Measurements from ENCODE around the gene LZTS2. TPM values are rescaled to one million over a fixed set of nuclear protein-coding genes. Genes with fewer than 3 reads are reported as not detected.
A peak's percentile ranks its signal among the peaks of the same experiment; 100 is the strongest.

Gene LZTS2
- polyA plus RNA-seq, 1 of the 3 experiments (the other 2 are of a cell fraction), result 50.6 TPM

DNA sequence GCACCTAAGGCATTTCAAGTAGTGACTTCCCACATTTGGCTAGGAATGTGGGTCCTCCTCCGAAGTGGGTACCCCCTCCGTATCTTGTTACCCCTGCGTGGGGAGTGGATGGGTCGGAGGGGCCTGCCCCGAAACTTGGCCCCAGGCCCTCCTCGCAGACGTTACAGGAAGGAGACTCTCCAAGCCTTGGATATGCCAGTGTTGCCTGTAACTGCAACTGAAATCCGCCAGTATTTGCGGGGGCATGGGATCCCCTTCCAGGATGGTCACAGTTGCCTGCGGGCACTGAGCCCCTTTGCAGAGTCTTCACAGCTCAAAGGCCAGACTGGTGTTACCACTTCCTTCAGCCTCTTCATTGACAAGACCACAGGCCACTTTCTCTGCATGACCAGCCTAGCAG lies 11.4 kb upstream of the LZTS2 start:
- Histone ChIP-seq H3K4me3 (ENCODE audit: low read depth in 2 of 2, low read length in 1 of 2) (peak overlapping the region; percentile 85 to 98), H3K79me2 (ENCODE audit: insufficient read depth) (peaks cover 57% of the 10 kb centered on the region), H4K20me1 (ENCODE audit: insufficient read depth) (0 out of 2 replicates have a peak, but pooled peaks cover 4% of the 10 kb centered on the region), H3K4me2 (peak overlapping the region; percentile 98), H2AFZ (ENCODE audit: low read depth) (no peak overlapping the region), H3K9me3 (no peaks in the 10 kb centered on the region), H3F3A (replicated peaks; ENCODE audit: insufficient read depth) (peaks cover 2% of the 10 kb centered on the region), H3K4me1 (ENCODE audit: control insufficient read depth in 1 of 2, insufficient read depth in 2 of 2, low read depth in 1 of 2, low read length in 1 of 2) (peaks cover 21 to 45% of the 10 kb centered on the region in 2 experiments), H3K36me3 (replicated peaks in 1 of 2; ENCODE audit: control insufficient read depth in 1 of 2, insufficient read depth in 2 of 2, low read length in 1 of 2) (peaks cover 29 to 47% of the 10 kb centered on the region in 2 experiments), H3K27me3 (ENCODE audit: insufficient read depth) (no peaks in the 10 kb centered on the region), H3K27ac (ENCODE audit: low read depth in 2 of 2, low read length in 1 of 2) (no peak overlapping the region; a peak in 1 of 4 replicates), H3K9me2 (no peaks in the 10 kb centered on the region), H3K9ac (peak overlapping the region; percentile 84)
- CTCF ChIA-PET, result interaction anchor here (0.7 to 24.5 kb wide), 6 partner anchors 10 to 53 kb away, joined by 3 to 443 read pairs (median 10); partner anchors contain the start of gene LZTS2
- DNase-seq, result no peak
- TF ChIP-seq FOXM1 (IDR thresholded peaks at IDR 0.05; ENCODE audit: low read depth) (no peak), SMC3 (IDR thresholded peaks at IDR 0.05; ENCODE audit: low read depth, low read length) (no peak), RAD21 (IDR thresholded peaks at IDR 0.05; ENCODE audit: low read length) (no peak)
- TF ChIP-seq, protein P1, sequence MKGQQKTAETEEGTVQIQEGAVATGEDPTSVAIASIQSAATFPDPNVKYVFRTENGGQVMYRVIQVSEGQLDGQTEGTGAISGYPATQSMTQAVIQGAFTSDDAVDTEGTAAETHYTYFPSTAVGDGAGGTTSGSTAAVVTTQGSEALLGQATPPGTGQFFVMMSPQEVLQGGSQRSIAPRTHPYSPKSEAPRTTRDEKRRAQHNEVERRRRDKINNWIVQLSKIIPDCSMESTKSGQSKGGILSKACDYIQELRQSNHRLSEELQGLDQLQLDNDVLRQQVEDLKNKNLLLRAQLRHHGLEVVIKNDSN (IDR thresholded peaks at IDR 0.05; ENCODE audit: borderline replicate concordance, low read depth), result no peak
- WGBS (ENCODE audit: low lambda C conversion rate), result 22% methylated on average over 10 of the region's 10 CpGs
- POLR2A ChIA-PET, result interaction anchor here (1.0 kb wide), 1 partner anchor 18 kb away, joined by 3 read pairs; no protein-coding TSS in a partner anchor

GRCh38 chr10:100989088-100989487 lies 10.5 kb upstream of the LZTS2 start:
- Histone ChIP-seq H3K4me2 (peak overlapping the region; percentile 98), H3K9me2 (no peaks in the 10 kb centered on the region), H3K27ac (ENCODE audit: low read depth in 2 of 2, low read length in 1 of 2) (no peak overlapping the region), H3K4me3 (ENCODE audit: low read depth in 2 of 2, low read length in 1 of 2) (peak overlapping the region in 1 of 2 experiments; percentile 98; a peak in 2 of 4 replicates), H3K9ac (no peak overlapping the region), H2AFZ (ENCODE audit: low read depth) (no peak overlapping the region), H3F3A (replicated peaks; ENCODE audit: insufficient read depth) (peaks cover 4% of the 10 kb centered on the region), H3K9me3 (no peaks in the 10 kb centered on the region), H3K27me3 (ENCODE audit: insufficient read depth) (no peaks in the 10 kb centered on the region), H3K4me1 (ENCODE audit: control insufficient read depth in 1 of 2, insufficient read depth in 2 of 2, low read depth in 1 of 2, low read length in 1 of 2) (peaks cover 21 to 45% of the 10 kb centered on the region in 2 experiments), H3K79me2 (ENCODE audit: insufficient read depth) (peaks cover 57% of the 10 kb centered on the region), H3K36me3 (replicated peaks in 1 of 2; ENCODE audit: control insufficient read depth in 1 of 2, insufficient read depth in 2 of 2, low read length in 1 of 2) (peaks cover 29 to 52% of the 10 kb centered on the region in 2 experiments), H4K20me1 (ENCODE audit: insufficient read depth) (0 out of 2 replicates have a peak, but pooled peaks cover 4% of the 10 kb centered on the region)
- TF ChIP-seq, protein P2, sequence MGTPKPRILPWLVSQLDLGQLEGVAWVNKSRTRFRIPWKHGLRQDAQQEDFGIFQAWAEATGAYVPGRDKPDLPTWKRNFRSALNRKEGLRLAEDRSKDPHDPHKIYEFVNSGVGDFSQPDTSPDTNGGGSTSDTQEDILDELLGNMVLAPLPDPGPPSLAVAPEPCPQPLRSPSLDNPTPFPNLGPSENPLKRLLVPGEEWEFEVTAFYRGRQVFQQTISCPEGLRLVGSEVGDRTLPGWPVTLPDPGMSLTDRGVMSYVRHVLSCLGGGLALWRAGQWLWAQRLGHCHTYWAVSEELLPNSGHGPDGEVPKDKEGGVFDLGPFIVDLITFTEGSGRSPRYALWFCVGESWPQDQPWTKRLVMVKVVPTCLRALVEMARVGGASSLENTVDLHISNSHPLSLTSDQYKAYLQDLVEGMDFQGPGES (IDR thresholded peaks at IDR 0.05; ENCODE audit: low read depth, low read length), result no peak
- no peak for TF ChIP-seq MAX (IDR thresholded peaks at IDR 0.05; ENCODE audit: low read depth)
- TF ChIP-seq, protein P3, sequence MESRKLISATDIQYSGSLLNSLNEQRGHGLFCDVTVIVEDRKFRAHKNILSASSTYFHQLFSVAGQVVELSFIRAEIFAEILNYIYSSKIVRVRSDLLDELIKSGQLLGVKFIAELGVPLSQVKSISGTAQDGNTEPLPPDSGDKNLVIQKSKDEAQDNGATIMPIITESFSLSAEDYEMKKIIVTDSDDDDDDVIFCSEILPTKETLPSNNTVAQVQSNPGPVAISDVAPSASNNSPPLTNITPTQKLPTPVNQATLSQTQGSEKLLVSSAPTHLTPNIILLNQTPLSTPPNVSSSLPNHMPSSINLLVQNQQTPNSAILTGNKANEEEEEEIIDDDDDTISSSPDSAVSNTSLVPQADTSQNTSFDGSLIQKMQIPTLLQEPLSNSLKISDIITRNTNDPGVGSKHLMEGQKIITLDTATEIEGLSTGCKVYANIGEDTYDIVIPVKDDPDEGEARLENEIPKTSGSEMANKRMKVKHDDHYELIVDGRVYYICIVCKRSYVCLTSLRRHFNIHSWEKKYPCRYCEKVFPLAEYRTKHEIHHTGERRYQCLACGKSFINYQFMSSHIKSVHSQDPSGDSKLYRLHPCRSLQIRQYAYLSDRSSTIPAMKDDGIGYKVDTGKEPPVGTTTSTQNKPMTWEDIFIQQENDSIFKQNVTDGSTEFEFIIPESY (IDR thresholded peaks at IDR 0.05; ENCODE audit: borderline replicate concordance, low read depth), result no peak
- no peak for TF ChIP-seq MEF2A (IDR thresholded peaks at IDR 0.05; ENCODE audit: borderline replicate concordance, low read depth)
- no peak for TF ChIP-seq EP300 (IDR thresholded peaks at IDR 0.05; ENCODE audit: borderline replicate concordance in 1 of 2, low read depth in 1 of 2, low read length in 1 of 2)
- TF ChIP-seq, protein P4, sequence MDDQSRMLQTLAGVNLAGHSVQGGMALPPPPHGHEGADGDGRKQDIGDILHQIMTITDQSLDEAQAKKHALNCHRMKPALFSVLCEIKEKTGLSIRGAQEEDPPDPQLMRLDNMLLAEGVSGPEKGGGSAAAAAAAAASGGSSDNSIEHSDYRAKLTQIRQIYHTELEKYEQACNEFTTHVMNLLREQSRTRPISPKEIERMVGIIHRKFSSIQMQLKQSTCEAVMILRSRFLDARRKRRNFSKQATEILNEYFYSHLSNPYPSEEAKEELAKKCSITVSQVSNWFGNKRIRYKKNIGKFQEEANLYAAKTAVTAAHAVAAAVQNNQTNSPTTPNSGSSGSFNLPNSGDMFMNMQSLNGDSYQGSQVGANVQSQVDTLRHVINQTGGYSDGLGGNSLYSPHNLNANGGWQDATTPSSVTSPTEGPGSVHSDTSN (IDR thresholded peaks at IDR 0.05), result no peak
- no peak for TF ChIP-seq EZH2phosphoT487 (IDR thresholded peaks at IDR 0.05; ENCODE audit: borderline replicate concordance, low read depth)
- TF ChIP-seq JUND (IDR thresholded peaks at IDR 0.05), result no peak
- TF ChIP-seq RAD21 (IDR thresholded peaks at IDR 0.05; ENCODE audit: low read length), result no peak
- TF ChIP-seq RCOR1 (IDR thresholded peaks at IDR 0.05; ENCODE audit: low read length), result no peak
- no peak for TF ChIP-seq NFIC (IDR thresholded peaks at IDR 0.05; ENCODE audit: borderline replicate concordance)
- TF ChIP-seq GATA2 (CRISPR knock-in tag; IDR thresholded peaks at IDR 0.05), result no peak
- no peak for TF ChIP-seq CHD2 (IDR thresholded peaks at IDR 0.05; ENCODE audit: low read length, partially characterized antibody)
- TF ChIP-seq RFX5 (IDR thresholded peaks at IDR 0.05; ENCODE audit: low read length), result no peak
- TF ChIP-seq FOXJ3 (CRISPR knock-in tag; IDR thresholded peaks at IDR 0.05), result no peak
- TF ChIP-seq TEAD4 (IDR thresholded peaks at IDR 0.05; ENCODE audit: borderline replicate concordance, insufficient read depth), result no peak
- 83% methylated on average over 19 of the region's 21 CpGs for WGBS (ENCODE audit: low lambda C conversion rate)
- POLR2A ChIA-PET, result no interaction called here
- CTCF ChIA-PET, result interaction anchor here (1.1 to 24.5 kb wide), 5 partner anchors 9 to 52 kb away, joined by 3 to 443 read pairs (median 17); partner anchors contain the start of gene LZTS2
- DNase-seq, result no peak

Data from SK-N-SH (cell line).